Measurements from ENCODE around the gene GPR179. TPM values are rescaled to one million over a fixed set of nuclear protein-coding genes. Genes with fewer than 3 reads are reported as not detected.

GPR179 gene
- total RNA-seq, 2 donors from 2014 or later: 0.03 TPM; not detected in 1

- intact Hi-C loops (cut with DNase I, micrococcal nuclease): loop anchor here (2.0 to 5.0 kb wide), 2 partner anchors 66 to 68 kb away; no protein-coding TSS in a partner anchor
- ATAC-seq (peak; percentile 58), DNase-seq (peak; percentile 77 to 91)
These were observed 5.5 kb upstream of the GPR179 start for GRCh38 chr17:38349097-38349730.

- ATAC-seq (no peak), DNase-seq (no peak)
- intact Hi-C loops (cut with DNase I, micrococcal nuclease): loop anchor here in 1 of 2 donors (5.0 kb wide), 1 partner anchor 72 kb away; no protein-coding TSS in a partner anchor
These were observed 2.0 kb upstream of the GPR179 start for GRCh38 chr17:38345743-38346142.

GRCh38 chr17:38344420-38344745 is 627 bp upstream of the GPR179 start:
- intact Hi-C loops (cut with DNase I, micrococcal nuclease): no loop called here
- ATAC-seq (no peak), DNase-seq (no peak)

GRCh38 chr17:38342886-38343607 is 709 bp downstream of the GPR179 start:
- ATAC-seq (no peak), DNase-seq (no peak)
- intact Hi-C loops (cut with DNase I, micrococcal nuclease): no loop called here

- ATAC-seq (peak; percentile 66), DNase-seq (peak; percentile 38 to 67)
- intact Hi-C loops (cut with DNase I, micrococcal nuclease): no loop called here
These were observed 2.6 kb downstream of the GPR179 start for GRCh38 chr17:38341035-38341721.

GRCh38 chr17:38339891-38340290 is 3.9 kb downstream of the GPR179 start:
- intact Hi-C loops (cut with DNase I, micrococcal nuclease): no loop called here
- DNase-seq (no peak), ATAC-seq (no peak)

GRCh38 chr17:38338535-38338934 is 5.2 kb downstream of the GPR179 start:
- DNase-seq: no peak
- intact Hi-C loops (cut with DNase I, micrococcal nuclease): no loop called here
- no peak for ATAC-seq

GRCh38 chr17:38338053-38338452 is 5.7 kb downstream of the GPR179 start:
- ATAC-seq (no peak), DNase-seq (no peak)
- intact Hi-C loops (cut with DNase I, micrococcal nuclease): no loop called here

- DNase-seq: no peak
- no peak for ATAC-seq
- intact Hi-C loops (cut with DNase I, micrococcal nuclease): no loop called here
These were observed 6.9 kb downstream of the GPR179 start for GRCh38 chr17:38336838-38337237.

- DNase-seq (no peak), ATAC-seq (no peak)
- intact Hi-C loops (cut with DNase I, micrococcal nuclease): no loop called here
These were observed 9.0 kb downstream of the GPR179 start for GRCh38 chr17:38334480-38335364.

- intact Hi-C loops (cut with DNase I, micrococcal nuclease): no loop called here
- DNase-seq: peak in 1 of 2 donors; percentile 33
- peak; percentile 60 for ATAC-seq
These were observed 10.0 kb downstream of the GPR179 start for GRCh38 chr17:38333635-38334295.

- DNase-seq (no peak), ATAC-seq (no peak)
- intact Hi-C loops (cut with DNase I, micrococcal nuclease): no loop called here
These were observed 11.0 kb downstream of the GPR179 start for GRCh38 chr17:38332735-38333134.

- intact Hi-C loops (cut with DNase I, micrococcal nuclease): no loop called here
- no peak for DNase-seq
- ATAC-seq: no peak
These were observed 12.8 kb downstream of the GPR179 start for GRCh38 chr17:38330941-38331411.

GRCh38 chr17:38329808-38330730 is 13.7 kb downstream of the GPR179 start:
- intact Hi-C loops (cut with DNase I, micrococcal nuclease): no loop called here
- DNase-seq (no peak), ATAC-seq (no peak)

GRCh38 chr17:38329284-38329683 is 14.5 kb downstream of the GPR179 start:
- ATAC-seq: no peak
- DNase-seq: no peak
- intact Hi-C loops (cut with DNase I, micrococcal nuclease): no loop called here

GRCh38 chr17:38328620-38329019 is 15.1 kb downstream of the GPR179 start:
- ATAC-seq (no peak), DNase-seq (no peak)
- intact Hi-C loops (cut with DNase I, micrococcal nuclease): no loop called here

GRCh38 chr17:38327936-38328335 is 15.8 kb downstream of the GPR179 start:
- no peak for ATAC-seq
- intact Hi-C loops (cut with DNase I, micrococcal nuclease): no loop called here
- no peak for DNase-seq

All from left colon (tissue), 2 donors.